ENCODE results near the gene TEX52. TPM values are rescaled to one million over a fixed set of nuclear protein-coding genes. Genes with fewer than 3 reads are reported as not detected.

Gene TEX52
- total and polyA plus RNA-seq, 2 experiments from 2014 or later = not detected

- TF ChIP-seq ZNF462 (CRISPR knock-in tag; IDR thresholded peaks at IDR 0.05) (no peak), ETS1 (IDR thresholded peaks at IDR 0.05) (no peak)
Measured at GRCh38 chr12:2890001-2890387, 33.2 kb upstream of the TEX52 start (continued).

- Mint-ChIP-seq H3K9me3 (peaks cover 3% of the 10 kb centered on the region; the same call in 1 of the 3 replicates), H3K4me1 (peaks cover 20% of the 10 kb centered on the region), H3K4me3 (no peak overlapping the region), H3K36me3 (ENCODE audit: low read depth) (peaks cover 43% of the 10 kb centered on the region), H3K27ac (no peak overlapping the region), H3K27me3 (ENCODE audit: insufficient read depth, low read depth, poor library complexity) (peaks cover 28% of the 10 kb centered on the region)
- Histone ChIP-seq H3K27me3 (ENCODE audit: insufficient read depth) (no peaks in the 10 kb centered on the region), H3K36me3 (ENCODE audit: insufficient read depth) (peaks cover 28% of the 10 kb centered on the region), H3K4me1 (ENCODE audit: insufficient read depth) (peaks cover 9% of the 10 kb centered on the region), H4K20me1 (replicated peaks; ENCODE audit: insufficient read depth) (peaks cover 36% of the 10 kb centered on the region; the same call in 1 of the 2 replicates), H3K9me2 (ENCODE audit: insufficient read depth) (no peaks in the 10 kb centered on the region), H3K79me2 (replicated peaks; ENCODE audit: insufficient read depth) (peaks cover 30% of the 10 kb centered on the region), H2AFZ (no peak overlapping the region), H3K4me3 (no peak overlapping the region), H3F3A (replicated peaks; ENCODE audit: low read depth) (peaks cover 33% of the 10 kb centered on the region), H3K27ac (ENCODE audit: low read depth) (no peak overlapping the region), H3K4me2 (no peak overlapping the region)
- DNase-seq (ENCODE audit: low spot score) (no peak), ATAC-seq (no peak)
- TF ChIP-seq ZNF114 (CRISPR knock-in tag; IDR thresholded peaks at IDR 0.05) (no peak), ZNF462 (CRISPR knock-in tag; IDR thresholded peaks at IDR 0.05) (no peak), NANOG (IDR thresholded peaks at IDR 0.05; ENCODE audit: borderline replicate concordance) (no peak)
Measured at GRCh38 chr12:2886768-2887450, 30.1 kb upstream of the TEX52 start.

Measured in GM23338 (cell line).